Neural cell (in vitro differentiated cells): ENCODE results near the gene MIS12. TPM values are rescaled to one million over a fixed set of nuclear protein-coding genes. Genes with fewer than 3 reads are reported as not detected.
A peak's percentile ranks its signal among the peaks of the same experiment; 100 is the strongest.

Experiments used
- H2AFZ ChIP-seq: fragments of 200-600, 300-800 bp; sonication (generic), shearing (Covaris generic); 2 replicates; pipeline ENCODE4 v1.6.0; 2014; ENCODE audit warnings: low read depth, mild to moderate bottlenecking, antibody characterized with exemption, low read length, moderate library complexity
- H3F3A ChIP-seq: fragments of 200-600 bp; shearing (Covaris generic); 2 replicates; pipeline ENCODE4 v1.6.1; 2016; ENCODE audit warnings: mild to moderate bottlenecking, moderate library complexity, mixed read lengths, antibody characterized with exemption, low read length; ENCODE audit not compliant: insufficient read depth, poor library complexity, severe bottlenecking
- H3K27ac ChIP-seq: fragments of 200-600, 300-800 bp; sonication (generic), shearing (Covaris generic); 2 replicates; pipeline ENCODE4 v1.5.1; 2014; ENCODE audit warnings: mild to moderate bottlenecking, low read length, moderate library complexity
- H3K27me3 ChIP-seq: fragments of 300-800, 200-600 bp; sonication (generic), shearing (Covaris generic); 2 replicates; pipeline ENCODE4 v1.6.0; 2014; ENCODE audit warnings: mild to moderate bottlenecking, low read depth, low read length, moderate library complexity; ENCODE audit not compliant: insufficient read depth
- H3K36me3 ChIP-seq: fragments of 300-800, 200-600 bp; sonication (generic), shearing (Covaris generic); 2 replicates; pipeline ENCODE4 v1.5.1; 2014; ENCODE audit warnings: mild to moderate bottlenecking, antibody characterized with exemption, low read length, moderate library complexity; ENCODE audit not compliant: insufficient read depth
- H3K4me2 ChIP-seq: fragments of 300-800, 200-600 bp; sonication (generic), shearing (Covaris generic); 2 replicates; pipeline ENCODE4 v1.6.0; 2014; ENCODE audit warnings: mild to moderate bottlenecking, low read length
- H3K4me3 ChIP-seq: fragments of 300-800, 200-600 bp; sonication (generic), shearing (Covaris generic); 2 replicates; pipeline ENCODE4 v1.5.1; 2014; ENCODE audit warnings: mild to moderate bottlenecking, low read length, moderate library complexity
- H3K79me2 ChIP-seq: fragments of 200-600 bp; shearing (Covaris generic); replicated peaks from 2 replicates; pipeline ENCODE4 v1.6.0; 2014; ENCODE audit warnings: mild to moderate bottlenecking, low read length, moderate library complexity; ENCODE audit not compliant: insufficient read depth
- H3K9ac ChIP-seq: fragments of 300-800, 200-600 bp; sonication (generic), shearing (Covaris generic); 2 replicates; pipeline ENCODE4 v1.6.1; 2016; ENCODE audit warnings: mild to moderate bottlenecking, low read length, mixed read lengths
- H3K9me2 ChIP-seq: fragments of 200-600 bp; shearing (Covaris generic); 2 replicates; pipeline ENCODE4 v1.6.1; 2016; ENCODE audit warnings: mild to moderate bottlenecking, low read length, mixed read lengths; ENCODE audit not compliant: insufficient read depth
- H3K9me3 ChIP-seq: fragments of 200-600, 300-800 bp; sonication (generic), shearing (Covaris generic); 2 replicates; pipeline ENCODE4 v1.6.1; 2016; ENCODE audit warnings: mild to moderate bottlenecking, mixed run types, low read length, moderate library complexity, mixed read lengths
- H4K20me1 ChIP-seq: fragments of 200-600 bp; shearing (Covaris generic); 2 replicates; pipeline ENCODE4 v1.6.1; 2016; ENCODE audit warnings: mild to moderate bottlenecking, mixed run types; ENCODE audit not compliant: insufficient read depth
- EP300 ChIP-seq: fragments of 450-650 bp; conservative IDR thresholded peaks from 2 replicates; pipeline ENCODE4 v1.6.1; 2014; ENCODE audit warnings: antibody characterized with exemption, mild to moderate bottlenecking, moderate library complexity; ENCODE audit not compliant: poor library complexity, severe bottlenecking
- EZH2 ChIP-seq: fragments of 200-600, 300-800 bp; shearing (Covaris generic), sonication (generic); IDR thresholded peaks from 2 replicates; pipeline ENCODE4 v1.6.1; 2014; ENCODE audit warnings: antibody characterized with exemption, low read length, borderline replicate concordance, mild to moderate bottlenecking; ENCODE audit not compliant: insufficient read depth, poor library complexity, severe bottlenecking
- MXI1 ChIP-seq: fragments of 450-650 bp; conservative IDR thresholded peaks from 2 replicates; pipeline ENCODE4 v1.6.1; 2014; ENCODE audit warnings: antibody characterized with exemption, mild to moderate bottlenecking; ENCODE audit not compliant: poor library complexity, severe bottlenecking
- POLR2AphosphoS5 ChIP-seq: IDR thresholded peaks from 2 replicates; pipeline ENCODE4 v1.6.1; 2012
- RAD21 ChIP-seq: fragments of 450-650 bp; conservative IDR thresholded peaks from 2 replicates; pipeline ENCODE4 v1.6.1; 2014; ENCODE audit warnings: antibody characterized with exemption, mild to moderate bottlenecking, moderate library complexity
- SMC3 ChIP-seq: fragments of 450-650 bp; conservative IDR thresholded peaks from 2 replicates; pipeline ENCODE4 v1.6.1; 2014; ENCODE audit warnings: antibody characterized with exemption, mild to moderate bottlenecking, moderate library complexity; ENCODE audit not compliant: poor library complexity
- TAF1 ChIP-seq: IDR thresholded peaks from 2 replicates; pipeline ENCODE4 v1.6.1; 2012; ENCODE audit warnings: low read depth
- polyA plus RNA-seq: library from polyadenylated mRNA; depleted of rRNA; stranded (reverse); fragments of >200 nt; gene quantifications from 2 replicates; pipeline ENCODE4 v1.2.3, GENCODE V29; 2014
- TF ChIP-seq, protein P1 (sequence below): fragments of 450-650 bp; IDR thresholded peaks from 2 replicates; pipeline ENCODE4 v1.5.1; 2014; ENCODE audit warnings: antibody characterized with exemption, mild to moderate bottlenecking, moderate library complexity; ENCODE audit not compliant: poor library complexity, severe bottlenecking
- TF ChIP-seq, protein P2 (sequence below): IDR thresholded peaks from 2 replicates; pipeline ENCODE4 v1.6.1; 2012; ENCODE audit warnings: borderline replicate concordance

The MIS12 gene
- polyA plus RNA-seq, 1 donor from 2014 or later = 41.4 TPM

DNA sequence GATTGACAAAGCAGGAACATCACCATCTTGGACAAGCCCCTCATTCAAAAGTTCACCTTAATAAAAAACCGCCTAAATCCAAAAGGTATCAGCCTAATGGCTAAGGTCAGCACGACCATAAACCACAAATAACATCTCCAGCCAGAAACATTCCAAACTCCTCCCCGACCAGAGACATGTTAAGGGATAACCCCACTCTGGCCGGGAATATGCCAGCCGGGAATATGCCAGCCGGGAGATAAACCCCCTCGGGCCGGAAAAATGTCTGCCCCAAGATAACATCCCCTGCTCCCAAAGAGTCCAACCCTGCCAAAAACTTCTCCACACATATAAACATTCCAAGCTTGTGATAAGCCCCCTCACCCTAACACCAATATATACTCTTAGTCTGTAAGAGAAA, 18.9 kb upstream of the MIS12 start:
- no peaks in the 10 kb centered on the region for H3K36me3 ChIP-seq
- H3K4me3 ChIP-seq = peak overlapping the region; percentile 97
- H3K79me2 ChIP-seq = peaks cover 42% of the 10 kb centered on the region
- no peaks in the 10 kb centered on the region for H3K9me3 ChIP-seq
- H3K9ac ChIP-seq = peak overlapping the region; percentile 75
- no peaks in the 10 kb centered on the region for H3K27me3 ChIP-seq
- H3F3A ChIP-seq = peaks cover 5% of the 10 kb centered on the region
- H2AFZ ChIP-seq = no peak overlapping the region
- no peaks in the 10 kb centered on the region for H4K20me1 ChIP-seq
- H3K27ac ChIP-seq = no peak overlapping the region
- no peaks in the 10 kb centered on the region for H3K9me2 ChIP-seq
- no peak for TF ChIP-seq RAD21
- TF ChIP-seq MXI1 = no peak
- TF ChIP-seq EZH2 = no peak
- peak overlapping the region; percentile 32 for H3K4me2 ChIP-seq

DNA sequence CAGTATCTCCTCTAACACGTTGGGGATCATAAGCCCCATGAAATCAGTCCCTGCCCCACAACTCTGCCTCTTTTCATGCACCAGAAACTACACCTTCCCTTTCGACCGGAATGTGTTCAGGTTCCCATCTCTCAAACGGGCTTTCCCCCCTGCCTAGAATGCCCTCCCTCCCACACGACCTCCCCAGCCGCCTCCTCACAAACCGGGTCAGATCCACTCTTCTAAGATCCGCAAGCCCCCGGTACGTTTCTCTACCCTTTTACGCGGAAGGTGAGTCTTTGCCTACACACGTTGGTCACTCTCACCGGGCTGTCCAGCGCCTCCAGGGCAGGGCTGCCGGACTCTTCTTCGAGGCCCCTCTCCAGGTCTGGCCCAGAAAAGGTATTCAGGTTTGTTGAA, 18.3 kb upstream of the MIS12 start:
- peak overlapping the region; percentile 75 for H3K9ac ChIP-seq
- H3K4me3 ChIP-seq = peak overlapping the region; percentile 97
- peak overlapping the region; percentile 32 for H3K4me2 ChIP-seq
- H4K20me1 ChIP-seq = no peaks in the 10 kb centered on the region
- H3K27me3 ChIP-seq = no peaks in the 10 kb centered on the region
- no peak for TF ChIP-seq MXI1
- no peak for TF ChIP-seq SMC3
- TF ChIP-seq EZH2 = no peak
- TF ChIP-seq, protein P1, sequence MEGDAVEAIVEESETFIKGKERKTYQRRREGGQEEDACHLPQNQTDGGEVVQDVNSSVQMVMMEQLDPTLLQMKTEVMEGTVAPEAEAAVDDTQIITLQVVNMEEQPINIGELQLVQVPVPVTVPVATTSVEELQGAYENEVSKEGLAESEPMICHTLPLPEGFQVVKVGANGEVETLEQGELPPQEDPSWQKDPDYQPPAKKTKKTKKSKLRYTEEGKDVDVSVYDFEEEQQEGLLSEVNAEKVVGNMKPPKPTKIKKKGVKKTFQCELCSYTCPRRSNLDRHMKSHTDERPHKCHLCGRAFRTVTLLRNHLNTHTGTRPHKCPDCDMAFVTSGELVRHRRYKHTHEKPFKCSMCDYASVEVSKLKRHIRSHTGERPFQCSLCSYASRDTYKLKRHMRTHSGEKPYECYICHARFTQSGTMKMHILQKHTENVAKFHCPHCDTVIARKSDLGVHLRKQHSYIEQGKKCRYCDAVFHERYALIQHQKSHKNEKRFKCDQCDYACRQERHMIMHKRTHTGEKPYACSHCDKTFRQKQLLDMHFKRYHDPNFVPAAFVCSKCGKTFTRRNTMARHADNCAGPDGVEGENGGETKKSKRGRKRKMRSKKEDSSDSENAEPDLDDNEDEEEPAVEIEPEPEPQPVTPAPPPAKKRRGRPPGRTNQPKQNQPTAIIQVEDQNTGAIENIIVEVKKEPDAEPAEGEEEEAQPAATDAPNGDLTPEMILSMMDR = no peak
- no peak for TF ChIP-seq EP300
- TF ChIP-seq POLR2AphosphoS5 = no peak
- no peak for TF ChIP-seq RAD21
- TF ChIP-seq, protein P2, sequence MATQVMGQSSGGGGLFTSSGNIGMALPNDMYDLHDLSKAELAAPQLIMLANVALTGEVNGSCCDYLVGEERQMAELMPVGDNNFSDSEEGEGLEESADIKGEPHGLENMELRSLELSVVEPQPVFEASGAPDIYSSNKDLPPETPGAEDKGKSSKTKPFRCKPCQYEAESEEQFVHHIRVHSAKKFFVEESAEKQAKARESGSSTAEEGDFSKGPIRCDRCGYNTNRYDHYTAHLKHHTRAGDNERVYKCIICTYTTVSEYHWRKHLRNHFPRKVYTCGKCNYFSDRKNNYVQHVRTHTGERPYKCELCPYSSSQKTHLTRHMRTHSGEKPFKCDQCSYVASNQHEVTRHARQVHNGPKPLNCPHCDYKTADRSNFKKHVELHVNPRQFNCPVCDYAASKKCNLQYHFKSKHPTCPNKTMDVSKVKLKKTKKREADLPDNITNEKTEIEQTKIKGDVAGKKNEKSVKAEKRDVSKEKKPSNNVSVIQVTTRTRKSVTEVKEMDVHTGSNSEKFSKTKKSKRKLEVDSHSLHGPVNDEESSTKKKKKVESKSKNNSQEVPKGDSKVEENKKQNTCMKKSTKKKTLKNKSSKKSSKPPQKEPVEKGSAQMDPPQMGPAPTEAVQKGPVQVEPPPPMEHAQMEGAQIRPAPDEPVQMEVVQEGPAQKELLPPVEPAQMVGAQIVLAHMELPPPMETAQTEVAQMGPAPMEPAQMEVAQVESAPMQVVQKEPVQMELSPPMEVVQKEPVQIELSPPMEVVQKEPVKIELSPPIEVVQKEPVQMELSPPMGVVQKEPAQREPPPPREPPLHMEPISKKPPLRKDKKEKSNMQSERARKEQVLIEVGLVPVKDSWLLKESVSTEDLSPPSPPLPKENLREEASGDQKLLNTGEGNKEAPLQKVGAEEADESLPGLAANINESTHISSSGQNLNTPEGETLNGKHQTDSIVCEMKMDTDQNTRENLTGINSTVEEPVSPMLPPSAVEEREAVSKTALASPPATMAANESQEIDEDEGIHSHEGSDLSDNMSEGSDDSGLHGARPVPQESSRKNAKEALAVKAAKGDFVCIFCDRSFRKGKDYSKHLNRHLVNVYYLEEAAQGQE = no peak
- no peak for TF ChIP-seq TAF1
- peak overlapping the region; percentile 61 for H3K27ac ChIP-seq
- H3K79me2 ChIP-seq = peaks cover 42% of the 10 kb centered on the region
- H3K9me3 ChIP-seq = no peaks in the 10 kb centered on the region
- H2AFZ ChIP-seq = peak overlapping the region; percentile 43
- H3K36me3 ChIP-seq = no peaks in the 10 kb centered on the region
- H3K9me2 ChIP-seq = no peaks in the 10 kb centered on the region
- peaks cover 5% of the 10 kb centered on the region for H3F3A ChIP-seq

DNA sequence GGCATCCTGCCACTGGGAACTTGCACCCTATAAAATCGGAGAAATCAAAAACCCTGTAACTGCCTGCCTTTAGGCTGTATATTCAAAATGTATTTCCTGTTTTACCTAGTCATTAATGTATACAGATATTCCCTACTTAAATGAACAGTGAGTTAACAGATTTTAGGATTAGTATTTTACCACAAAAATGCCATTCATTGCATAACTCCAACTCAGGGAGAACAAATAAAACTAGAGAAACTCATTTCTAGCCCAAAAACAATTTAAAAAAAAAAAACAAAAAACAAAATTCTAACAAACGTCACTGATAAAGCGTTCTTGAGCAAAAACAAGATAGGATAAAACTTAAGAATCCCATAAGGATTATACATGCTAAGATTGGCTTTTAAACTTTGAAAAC, 13.9 kb upstream of the MIS12 start:
- Histone ChIP-seq H3K9me3 (no peaks in the 10 kb centered on the region), H4K20me1 (no peaks in the 10 kb centered on the region), H3K27ac (no peak overlapping the region), H3K9ac (no peak overlapping the region), H3K36me3 (no peaks in the 10 kb centered on the region), H3K4me3 (no peak overlapping the region), H3K79me2 (peaks cover 2% of the 10 kb centered on the region), H3K4me2 (no peak overlapping the region), H3K27me3 (no peaks in the 10 kb centered on the region), H2AFZ (no peak overlapping the region), H3K9me2 (no peaks in the 10 kb centered on the region), H3F3A (peaks cover 5% of the 10 kb centered on the region)
- no peak for TF ChIP-seq POLR2AphosphoS5
